PC-3 (cell line): ENCODE results near the gene LMOD1. TPM values are rescaled to one million over a fixed set of nuclear protein-coding genes. Genes with fewer than 3 reads are reported as not detected.

ENCODE experiments used
- ATAC-seq: fragments of 200-7000 bp; cut with Tn5 transposase; 2 replicates; pipeline ENCODE4 v1.9.1; 2020; ENCODE audit warnings: mild to moderate bottlenecking, moderate library complexity
- BruUV-seq: library from RNA; stranded (reverse); fragments of 400-500 nt; replicated peaks from 2 replicates; lab custom pipeline; 2021; lab: Mats Ljungman, UMichigan
- CTCF ChIA-PET: fragments of 300-600 bp; sonication (Branson Sonifier 250); formaldehyde crosslinking; loops from one replicate; lab custom pipeline; 2022; ENCODE audit warnings: antibody characterized with exemption; lab: Charles Lee
- POLR2A ChIA-PET: fragments of 300-600 bp; sonication (Branson Sonifier 250); formaldehyde crosslinking; loops from one replicate; lab custom pipeline; 2022; ENCODE audit warnings: antibody characterized with exemption; ENCODE audit not compliant: unreplicated experiment; lab: Charles Lee
- DNase-seq: peaks from one replicate; pipeline ENCODE4 v3.0.0-alpha.2; 2015
- H2AFZ ChIP-seq: fragments of 300-600 bp; sonication (generic); 2 replicates; pipeline ENCODE4 v1.6.0; 2016; ENCODE audit warnings: antibody characterized with exemption, low read length
- H3F3A ChIP-seq: fragments of 300-600 bp; sonication (generic); one replicate; pipeline ENCODE4 v1.6.0; 2017; ENCODE audit warnings: antibody characterized with exemption, low read length, control low read depth, mild to moderate bottlenecking; ENCODE audit not compliant: unreplicated experiment
- H3K27ac ChIP-seq: fragments of 300-600 bp; sonication (generic); 2 replicates; pipeline ENCODE4 v1.5.1; 2016; ENCODE audit warnings: mild to moderate bottlenecking, low read length
- H3K27me3 ChIP-seq: fragments of 300-600 bp; sonication (generic); 2 replicates; pipeline ENCODE4 v1.6.1; 2016; ENCODE audit warnings: low read length, mixed read lengths
- H3K36me3 ChIP-seq: fragments of 300-600 bp; sonication (generic); 2 replicates; pipeline ENCODE4 v1.6.1; 2016; ENCODE audit warnings: low read depth, mixed run types, low read length, mixed read lengths
- H3K4me1 ChIP-seq: fragments of 300-600 bp; sonication (generic); 2 replicates; pipeline ENCODE4 v1.5.1; 2016; ENCODE audit warnings: low read length; ENCODE audit not compliant: insufficient read depth
- H3K4me2 ChIP-seq: fragments of 300-600 bp; sonication (generic); 2 replicates; pipeline ENCODE4 v1.6.0; 2016; ENCODE audit warnings: low read length
- H3K4me3 ChIP-seq: fragments of 300-600 bp; sonication (generic); 2 replicates; pipeline ENCODE4 v1.5.1; 2016; ENCODE audit warnings: mild to moderate bottlenecking, low read length, mixed read lengths
- H3K79me2 ChIP-seq: fragments of 300-600 bp; sonication (generic); 2 replicates; pipeline ENCODE4 v1.6.1; 2017; ENCODE audit warnings: low read length, mixed read lengths
- H3K9ac ChIP-seq: fragments of 300-600 bp; sonication (generic); 2 replicates; pipeline ENCODE4 v1.6.0; 2016; ENCODE audit warnings: mild to moderate bottlenecking, low read length
- H3K9me2 ChIP-seq: fragments of 300-600 bp; sonication (generic); replicated peaks from 2 replicates; pipeline ENCODE4 v1.6.1; 2016; ENCODE audit warnings: mixed run types, low read length, mixed read lengths
- H3K9me3 ChIP-seq: fragments of 300-600 bp; sonication (generic); 2 replicates; pipeline ENCODE4 v1.6.1; 2016; ENCODE audit warnings: low read length, mixed read lengths
- H4K20me1 ChIP-seq: fragments of 300-600 bp; sonication (generic); 2 replicates; pipeline ENCODE4 v1.6.1; 2016; ENCODE audit warnings: low read length, mixed read lengths
- EZH2 ChIP-seq: fragments of 300-600 bp; sonication (generic); IDR thresholded peaks from one replicate; pipeline ENCODE4 v1.6.1; 2017; ENCODE audit warnings: antibody characterized with exemption, mild to moderate bottlenecking, low read length; ENCODE audit not compliant: unreplicated experiment
- EZH2phosphoT487 ChIP-seq: fragments of 300-600 bp; sonication (generic); IDR thresholded peaks from 2 replicates; pipeline ENCODE4 v1.6.1; 2018; ENCODE audit warnings: mild to moderate bottlenecking, antibody characterized with exemption, low read length, borderline replicate concordance
- intact Hi-C: fragments of 100-400 bp; cut with micrococcal nuclease; formaldehyde crosslinking; loops from 2 replicates; pipeline ENCODE4 v1.9.0; 2023
- total RNA-seq: library from RNA; depleted of rRNA; stranded (reverse); fragments of >200 nt; gene quantifications from 2 replicates; pipeline ENCODE4 v1.2.3, GENCODE V29; 2014
- TF ChIP-seq, protein P1 (sequence below): fragments of 300-600 bp; sonication (generic); conservative IDR thresholded peaks from 2 replicates; pipeline ENCODE4 v1.5.1; 2017; ENCODE audit warnings: antibody characterized with exemption, low read depth, mild to moderate bottlenecking, low read length

The LMOD1 gene
- total RNA-seq, 1 experiment from 2014 or later: 0.07 TPM

DNA sequence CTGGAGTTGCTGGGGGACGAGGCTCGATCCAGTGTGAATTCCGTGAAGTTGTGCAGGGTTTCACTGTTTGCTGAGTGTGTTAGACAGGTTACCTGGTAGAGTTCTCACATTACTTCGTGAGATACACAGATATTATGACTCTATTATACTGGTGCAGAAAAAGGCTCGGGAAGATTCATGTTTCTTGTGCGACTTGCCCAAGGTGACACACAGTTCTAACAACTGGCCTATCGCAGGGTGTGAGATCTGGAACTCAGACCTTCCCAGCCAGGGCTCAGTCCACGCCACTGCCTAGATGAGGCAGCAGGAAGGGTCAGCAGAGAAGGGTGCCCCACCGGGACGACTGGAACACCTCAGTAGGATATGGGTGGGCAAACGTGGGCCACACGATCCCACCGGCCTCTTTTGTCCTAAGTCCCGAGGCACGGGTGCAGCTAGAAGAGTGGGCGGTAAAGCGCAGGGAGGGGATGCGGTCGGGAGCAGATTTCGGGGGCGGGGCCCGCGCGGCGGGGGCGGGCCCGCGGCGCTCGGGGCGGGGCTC is 35.8 kb upstream of the LMOD1 start:
- intact Hi-C loops: no loop called here
- CTCF ChIA-PET: interaction anchor here (0.6 kb wide), 1 partner anchor 33 kb away, joined by 11 read pairs; no protein-coding TSS in a partner anchor
- Histone ChIP-seq H4K20me1 (no peaks in the 10 kb centered on the region), H3K36me3 (no peaks in the 10 kb centered on the region), H3K9me3 (no peaks in the 10 kb centered on the region), H3K4me2 (peak overlapping the region; percentile 90), H3K27ac (no peak overlapping the region), H3K9ac (peak overlapping the region; percentile 75; the same call in 1 of the 2 replicates), H3F3A (no peaks in the 10 kb centered on the region), H3K9me2 (no peaks in the 10 kb centered on the region), H3K79me2 (peaks cover 39% of the 10 kb centered on the region), H3K27me3 (no peaks in the 10 kb centered on the region), H3K4me3 (peak overlapping the region; percentile 96), H3K4me1 (peaks cover 11% of the 10 kb centered on the region; the same call in 1 of the 2 replicates), H2AFZ (peak overlapping the region; percentile 81; the same call in 1 of the 2 replicates)
- BruUV-seq: TSS peak; percentile 37
- DNase-seq (no peak), ATAC-seq (peak; percentile 25)
- POLR2A ChIA-PET: no interaction called here
- TF ChIP-seq, protein P1, sequence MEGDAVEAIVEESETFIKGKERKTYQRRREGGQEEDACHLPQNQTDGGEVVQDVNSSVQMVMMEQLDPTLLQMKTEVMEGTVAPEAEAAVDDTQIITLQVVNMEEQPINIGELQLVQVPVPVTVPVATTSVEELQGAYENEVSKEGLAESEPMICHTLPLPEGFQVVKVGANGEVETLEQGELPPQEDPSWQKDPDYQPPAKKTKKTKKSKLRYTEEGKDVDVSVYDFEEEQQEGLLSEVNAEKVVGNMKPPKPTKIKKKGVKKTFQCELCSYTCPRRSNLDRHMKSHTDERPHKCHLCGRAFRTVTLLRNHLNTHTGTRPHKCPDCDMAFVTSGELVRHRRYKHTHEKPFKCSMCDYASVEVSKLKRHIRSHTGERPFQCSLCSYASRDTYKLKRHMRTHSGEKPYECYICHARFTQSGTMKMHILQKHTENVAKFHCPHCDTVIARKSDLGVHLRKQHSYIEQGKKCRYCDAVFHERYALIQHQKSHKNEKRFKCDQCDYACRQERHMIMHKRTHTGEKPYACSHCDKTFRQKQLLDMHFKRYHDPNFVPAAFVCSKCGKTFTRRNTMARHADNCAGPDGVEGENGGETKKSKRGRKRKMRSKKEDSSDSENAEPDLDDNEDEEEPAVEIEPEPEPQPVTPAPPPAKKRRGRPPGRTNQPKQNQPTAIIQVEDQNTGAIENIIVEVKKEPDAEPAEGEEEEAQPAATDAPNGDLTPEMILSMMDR: no peak
- TF ChIP-seq EZH2phosphoT487 (no peak), EZH2 (no peak)

DNA sequence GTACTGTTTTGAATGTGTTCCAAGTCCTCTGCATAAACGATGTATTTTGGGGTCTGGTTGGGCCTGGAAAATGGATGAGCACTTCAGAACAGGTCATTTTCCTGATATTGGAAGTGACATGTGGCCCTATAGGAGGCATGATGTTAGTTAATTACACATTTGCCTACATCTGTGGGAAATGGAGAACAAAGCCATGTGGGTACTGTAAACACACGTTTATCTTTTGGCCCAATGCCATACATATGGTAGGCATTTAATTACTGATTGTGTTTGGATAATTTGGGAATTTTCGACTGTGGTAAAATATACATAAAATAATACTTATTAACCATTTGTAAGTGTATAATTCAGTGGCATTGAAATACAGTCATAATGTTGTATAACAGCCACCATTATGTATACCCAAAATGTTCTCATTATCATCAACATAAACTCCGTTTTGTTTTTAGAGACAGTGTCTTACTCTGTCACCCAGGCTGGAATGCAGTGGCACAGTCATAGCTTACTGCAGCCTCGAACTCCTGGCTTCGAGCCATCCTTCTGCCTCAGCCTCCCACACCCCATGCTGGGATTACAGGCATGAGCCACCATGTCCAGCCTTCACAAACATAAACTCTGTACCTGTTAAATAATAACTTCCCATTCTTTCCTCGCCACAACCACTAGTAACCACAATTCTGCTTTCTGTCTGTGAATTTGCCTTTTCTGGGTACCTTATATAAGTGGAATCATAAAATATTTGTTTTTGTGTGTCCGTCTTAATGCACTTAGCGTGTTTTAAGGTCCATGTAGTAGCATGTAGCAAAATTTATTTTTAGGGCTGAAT is 24.2 kb upstream of the LMOD1 start:
- BruUV-seq: no TSS peak
- Histone ChIP-seq H3K4me2 (no peak overlapping the region), H3K79me2 (no peaks in the 10 kb centered on the region), H4K20me1 (no peaks in the 10 kb centered on the region), H3K27me3 (no peaks in the 10 kb centered on the region), H2AFZ (no peak overlapping the region), H3K9me3 (no peaks in the 10 kb centered on the region), H3F3A (no peaks in the 10 kb centered on the region), H3K9ac (no peak overlapping the region), H3K9me2 (no peaks in the 10 kb centered on the region), H3K4me3 (no peak overlapping the region), H3K27ac (no peak overlapping the region), H3K4me1 (no peaks in the 10 kb centered on the region), H3K36me3 (peaks cover 32% of the 10 kb centered on the region)
- no peak for ATAC-seq
- no peak for DNase-seq
- CTCF ChIA-PET: no interaction called here
- TF ChIP-seq EZH2 (no peak), EZH2phosphoT487 (no peak)
- TF ChIP-seq, protein P1: no peak
- intact Hi-C loops: no loop called here
- POLR2A ChIA-PET: no interaction called here
